Measurements from ENCODE around the gene HRH3.

HRH3 gene

GRCh38 chr20:62177307-62177706 is 42.8 kb downstream of the HRH3 start:
- Histone ChIP-seq H4K20me1 (ENCODE audit: insufficient read depth, low read length) (no peaks in the 10 kb centered on the region), H3K9ac (ENCODE audit: low read depth, low read length) (no peak overlapping the region), H3K4me3 (ENCODE audit: low read depth in 1 of 2, low read length in 2 of 2) (no peak overlapping the region), H3K36me3 (ENCODE audit: insufficient read depth, low read length) (peaks cover 46% of the 10 kb centered on the region), H3K4me1 (ENCODE audit: insufficient read depth, low read length) (peaks cover 9% of the 10 kb centered on the region), H3K9me3 (ENCODE audit: insufficient read depth, low read length, severe bottlenecking) (no peaks in the 10 kb centered on the region), H3K4me2 (ENCODE audit: insufficient read depth, low read length) (no peak overlapping the region), H2AFZ (ENCODE audit: low read depth, low read length) (no peak overlapping the region), H3K27ac (ENCODE audit: low read length) (no peak overlapping the region), H3K79me2 (ENCODE audit: insufficient read depth, low read length) (peaks cover 3% of the 10 kb centered on the region), H3K27me3 (ENCODE audit: insufficient read depth, low read length, poor library complexity) (no peaks in the 10 kb centered on the region)
- no peak for TF ChIP-seq CTCF (IDR thresholded peaks at IDR 0.05; ENCODE audit: borderline replicate concordance, extremely low read depth, low read length, poor library complexity, severe bottlenecking)
- TF ChIP-seq EZH2 (IDR thresholded peaks at IDR 0.05; ENCODE audit: borderline replicate concordance, low read depth, low read length, severe bottlenecking), result no peak
- DNase-seq (no peak), ATAC-seq (ENCODE audit: insufficient read depth, low read depth) (no peak)

GRCh38 chr20:62176866-62177265 is 43.2 kb downstream of the HRH3 start:
- peaks cover under 1% of the 10 kb centered on the region; the same call in 1 of the 2 replicates for H3K79me2 ChIP-seq (ENCODE audit: insufficient read depth, low read length)
- H3K9me3 ChIP-seq (ENCODE audit: insufficient read depth, low read length, severe bottlenecking), result no peaks in the 10 kb centered on the region
- H3K36me3 ChIP-seq (ENCODE audit: insufficient read depth, low read length), result peaks cover 48% of the 10 kb centered on the region
- H3K27ac ChIP-seq (ENCODE audit: low read length), result no peak overlapping the region
- DNase-seq (no peak), ATAC-seq (ENCODE audit: insufficient read depth, low read depth) (no peak)
- H3K4me3 ChIP-seq (ENCODE audit: low read depth in 1 of 2, low read length in 2 of 2), result no peak overlapping the region
- no peak overlapping the region for H3K9ac ChIP-seq (ENCODE audit: low read depth, low read length)
- H3K27me3 ChIP-seq (ENCODE audit: insufficient read depth, low read length, poor library complexity), result no peaks in the 10 kb centered on the region
- H2AFZ ChIP-seq (ENCODE audit: low read depth, low read length), result no peak overlapping the region
- H3K4me2 ChIP-seq (ENCODE audit: insufficient read depth, low read length), result no peak overlapping the region
- peaks cover 5% of the 10 kb centered on the region for H3K4me1 ChIP-seq (ENCODE audit: insufficient read depth, low read length)
- no peaks in the 10 kb centered on the region for H4K20me1 ChIP-seq (ENCODE audit: insufficient read depth, low read length)
- TF ChIP-seq CTCF (IDR thresholded peaks at IDR 0.05; ENCODE audit: borderline replicate concordance, extremely low read depth, low read length, poor library complexity, severe bottlenecking) (no peak), EZH2 (IDR thresholded peaks at IDR 0.05; ENCODE audit: borderline replicate concordance, low read depth, low read length, severe bottlenecking) (no peak)

GRCh38 chr20:62175711-62176110 is 44.4 kb downstream of the HRH3 start:
- Histone ChIP-seq H2AFZ (ENCODE audit: low read depth, low read length) (no peak overlapping the region), H3K36me3 (ENCODE audit: insufficient read depth, low read length) (peaks cover 48% of the 10 kb centered on the region), H3K79me2 (ENCODE audit: insufficient read depth, low read length) (no peaks in the 10 kb centered on the region), H3K9me3 (ENCODE audit: insufficient read depth, low read length, severe bottlenecking) (no peaks in the 10 kb centered on the region), H4K20me1 (ENCODE audit: insufficient read depth, low read length) (no peaks in the 10 kb centered on the region), H3K9ac (ENCODE audit: low read depth, low read length) (no peak overlapping the region), H3K4me2 (ENCODE audit: insufficient read depth, low read length) (no peak overlapping the region), H3K27ac (ENCODE audit: low read length) (no peak overlapping the region), H3K27me3 (ENCODE audit: insufficient read depth, low read length, poor library complexity) (no peaks in the 10 kb centered on the region), H3K4me3 (ENCODE audit: low read depth in 1 of 2, low read length in 2 of 2) (no peak overlapping the region), H3K4me1 (ENCODE audit: insufficient read depth, low read length) (no peaks in the 10 kb centered on the region)
- TF ChIP-seq EZH2 (IDR thresholded peaks at IDR 0.05; ENCODE audit: borderline replicate concordance, low read depth, low read length, severe bottlenecking) (no peak), CTCF (IDR thresholded peaks at IDR 0.05; ENCODE audit: borderline replicate concordance, extremely low read depth, low read length, poor library complexity, severe bottlenecking) (no peak)
- ATAC-seq (ENCODE audit: insufficient read depth, low read depth) (no peak), DNase-seq (no peak)
